Neural cell (in vitro differentiated cells): ENCODE data around the gene CCNJ.

ENCODE experiments used
- CTCF ChIP-seq: fragments of 450-650 bp; IDR thresholded peaks from 2 replicates; pipeline ENCODE4 v1.5.1; 2014; ENCODE audit warnings: antibody characterized with exemption, mild to moderate bottlenecking, moderate library complexity; ENCODE audit not compliant: poor library complexity, severe bottlenecking
- EP300 ChIP-seq: fragments of 450-650 bp; conservative IDR thresholded peaks from 2 replicates; pipeline ENCODE4 v1.6.1; 2014; ENCODE audit warnings: antibody characterized with exemption, mild to moderate bottlenecking, moderate library complexity; ENCODE audit not compliant: poor library complexity, severe bottlenecking
- EZH2 ChIP-seq: fragments of 200-600, 300-800 bp; shearing (Covaris generic), sonication (generic); IDR thresholded peaks from 2 replicates; pipeline ENCODE4 v1.6.1; 2014; ENCODE audit warnings: antibody characterized with exemption, low read length, borderline replicate concordance, mild to moderate bottlenecking; ENCODE audit not compliant: insufficient read depth, poor library complexity, severe bottlenecking
- MXI1 ChIP-seq: fragments of 450-650 bp; conservative IDR thresholded peaks from 2 replicates; pipeline ENCODE4 v1.6.1; 2014; ENCODE audit warnings: antibody characterized with exemption, mild to moderate bottlenecking; ENCODE audit not compliant: poor library complexity, severe bottlenecking
- POLR2AphosphoS5 ChIP-seq: IDR thresholded peaks from 2 replicates; pipeline ENCODE4 v1.6.1; 2012
- RAD21 ChIP-seq: fragments of 450-650 bp; conservative IDR thresholded peaks from 2 replicates; pipeline ENCODE4 v1.6.1; 2014; ENCODE audit warnings: antibody characterized with exemption, mild to moderate bottlenecking, moderate library complexity
- REST ChIP-seq: IDR thresholded peaks from 2 replicates; pipeline ENCODE4 v1.6.1; 2012; ENCODE audit warnings: borderline replicate concordance

- no peak for TF ChIP-seq EZH2
- TF ChIP-seq MXI1 = no peak
- TF ChIP-seq EP300 = no peak
- no peak for TF ChIP-seq CTCF
- no peak for TF ChIP-seq POLR2AphosphoS5
- TF ChIP-seq RAD21 = no peak
- TF ChIP-seq REST = no peak
These were observed 22.1 kb upstream of the CCNJ start for GRCh38 chr10:96021332-96021731.
